HG03175 (cell line): ENCODE measurements around the gene GAB2.
A peak's percentile ranks its signal among the peaks of the same experiment; 100 is the strongest.

Experiments used
- ATAC-seq: cut with Tn5 transposase; IDR thresholded peaks from one replicate; pipeline ENCODE4 v1.9.1; 2021; ENCODE audit warnings: mild to moderate bottlenecking, moderate library complexity; ENCODE audit not compliant: unreplicated experiment

The GAB2 gene

DNA sequence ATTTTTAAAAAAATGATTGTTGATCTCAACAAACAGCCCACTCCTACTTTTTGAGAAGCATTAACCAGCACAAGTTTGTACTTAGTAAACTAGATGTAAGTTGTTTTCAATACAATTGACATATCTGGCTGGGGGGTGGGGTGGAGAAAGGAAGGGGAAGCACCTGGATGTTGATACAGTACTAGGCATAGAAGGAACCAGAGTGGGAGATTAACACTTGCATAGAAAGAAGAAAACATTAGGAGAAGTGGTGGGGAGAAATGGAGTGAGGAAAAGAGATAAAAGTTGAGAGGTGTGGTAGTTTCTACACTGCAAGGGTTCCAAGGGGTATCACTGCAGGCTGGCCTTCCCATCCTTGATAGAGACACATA lies 10.6 kb upstream of the GAB2 start:
- no peak for ATAC-seq

DNA sequence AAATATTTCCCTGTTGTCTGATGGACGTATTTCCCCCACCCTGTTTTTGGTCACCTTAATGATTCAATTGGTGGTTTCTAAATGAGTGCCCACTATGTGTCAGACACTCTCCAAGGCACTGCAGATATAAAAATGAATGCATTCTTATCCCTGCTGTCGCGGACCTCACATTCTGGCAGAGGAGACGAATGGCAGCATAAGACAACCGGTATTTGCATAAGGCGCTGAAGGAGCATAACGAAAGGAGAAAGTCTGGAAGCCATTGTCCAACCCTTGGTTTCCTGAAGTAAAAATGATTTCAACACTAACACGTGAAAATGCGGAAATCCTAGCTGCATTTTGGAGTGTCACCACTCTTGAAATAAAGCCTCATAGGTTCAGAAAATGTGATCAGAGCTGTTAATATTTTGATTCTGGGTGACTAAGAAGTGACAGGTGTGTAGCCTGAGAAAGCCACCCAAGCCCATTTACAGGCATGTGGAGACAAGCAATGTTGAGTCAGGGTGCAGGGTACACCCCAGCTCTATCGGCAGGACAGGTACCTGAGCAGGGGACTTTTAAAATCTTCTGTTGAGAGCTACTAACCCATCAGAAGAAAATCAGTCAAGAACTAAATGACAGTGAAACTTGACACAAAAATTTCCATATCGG lies 10.1 kb upstream of the GAB2 start:
- no peak for ATAC-seq

DNA sequence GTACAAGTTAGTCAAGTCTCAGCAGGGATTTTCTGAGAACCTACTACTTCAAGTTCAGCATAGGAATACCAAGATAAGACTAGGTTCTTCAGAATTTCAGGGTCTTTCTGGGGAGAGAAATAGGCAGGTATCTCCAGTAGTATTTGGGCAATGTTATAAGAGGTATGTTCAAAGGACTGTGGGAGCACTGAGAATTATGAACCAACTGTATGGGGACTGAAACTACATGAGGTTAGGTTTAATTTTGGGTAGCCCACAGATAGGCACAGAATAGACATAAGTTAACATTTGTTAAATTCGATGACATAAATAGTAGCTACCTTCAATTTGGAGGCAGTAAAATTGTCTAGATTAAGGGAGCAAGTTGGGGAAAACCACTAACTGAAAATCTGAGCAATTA lies 9.2 kb upstream of the GAB2 start:
- no peak for ATAC-seq

DNA sequence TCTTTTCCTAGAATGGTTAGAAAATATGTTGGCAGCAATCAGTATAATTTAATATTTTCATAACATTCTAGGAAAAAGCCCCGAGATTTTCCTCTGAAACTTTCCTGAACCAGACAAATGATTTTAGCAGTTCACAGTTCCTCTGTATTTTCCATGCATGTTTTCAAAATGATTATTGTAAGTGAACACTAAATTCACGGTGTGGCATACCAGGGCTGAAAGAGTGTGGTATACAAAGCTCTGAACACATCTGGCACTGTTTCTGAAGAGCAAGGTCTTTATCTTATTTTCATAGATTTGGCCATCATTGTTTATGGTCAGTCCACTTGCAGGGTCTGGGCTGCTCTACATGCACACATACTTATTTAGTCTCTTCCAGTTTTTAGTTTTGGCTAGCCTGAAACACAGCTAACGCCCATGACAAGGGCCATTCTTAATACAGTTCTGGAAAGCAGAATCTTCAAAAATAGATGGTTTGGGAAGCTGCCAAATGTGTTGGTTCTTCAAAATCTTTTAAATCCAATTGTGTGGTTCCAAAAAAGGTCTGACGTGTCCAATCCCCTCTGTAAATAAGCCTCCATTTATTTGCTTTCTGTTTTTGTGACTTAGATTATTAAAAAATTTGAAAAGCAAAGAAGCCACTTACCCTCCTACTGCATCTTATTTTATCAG lies 7.9 kb upstream of the GAB2 start:
- no peak for ATAC-seq

- peak; percentile 40 for ATAC-seq
These were observed 7.0 kb upstream of the GAB2 start for GRCh38 chr11:78424334-78425270.

DNA sequence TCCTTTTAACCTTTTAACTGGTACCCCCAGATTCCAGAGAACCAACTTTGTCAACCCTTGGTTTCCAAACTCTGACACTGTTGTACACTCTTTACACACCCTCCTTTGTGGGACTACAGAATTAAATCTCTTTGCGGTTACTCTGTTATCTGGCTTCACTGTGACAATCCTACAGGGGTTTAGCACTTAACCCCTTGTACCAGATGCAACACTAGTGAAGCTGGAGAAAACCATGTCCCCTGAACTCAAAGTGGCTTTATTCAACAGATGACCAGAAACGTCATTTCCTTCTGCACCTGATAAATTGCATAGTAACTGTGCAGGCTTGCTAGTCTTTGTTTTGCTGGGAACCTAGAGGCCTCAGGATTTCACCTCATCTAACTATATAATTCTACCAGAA lies 5.6 kb upstream of the GAB2 start:
- ATAC-seq = no peak

DNA sequence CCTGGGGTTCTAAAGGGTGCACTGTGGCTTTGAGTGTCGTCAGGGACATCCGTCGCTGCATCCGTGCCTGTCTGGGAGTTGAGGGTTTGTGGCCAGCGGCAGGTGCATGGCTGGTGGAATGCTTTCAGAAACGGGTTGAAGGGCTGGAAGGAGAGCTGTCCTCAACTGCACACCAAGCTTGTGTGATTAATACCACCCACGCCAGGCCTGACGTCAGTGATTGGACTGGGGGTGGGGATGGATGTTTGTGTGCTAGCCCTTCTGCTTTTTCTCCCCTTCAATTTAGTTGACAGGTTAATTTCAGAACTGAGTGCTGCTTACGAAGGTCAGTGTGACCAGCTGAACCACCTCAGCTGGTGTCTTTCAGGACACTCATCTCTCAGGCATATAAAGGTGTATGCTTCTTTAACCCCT lies 3.2 kb upstream of the GAB2 start:
- no peak for ATAC-seq

DNA sequence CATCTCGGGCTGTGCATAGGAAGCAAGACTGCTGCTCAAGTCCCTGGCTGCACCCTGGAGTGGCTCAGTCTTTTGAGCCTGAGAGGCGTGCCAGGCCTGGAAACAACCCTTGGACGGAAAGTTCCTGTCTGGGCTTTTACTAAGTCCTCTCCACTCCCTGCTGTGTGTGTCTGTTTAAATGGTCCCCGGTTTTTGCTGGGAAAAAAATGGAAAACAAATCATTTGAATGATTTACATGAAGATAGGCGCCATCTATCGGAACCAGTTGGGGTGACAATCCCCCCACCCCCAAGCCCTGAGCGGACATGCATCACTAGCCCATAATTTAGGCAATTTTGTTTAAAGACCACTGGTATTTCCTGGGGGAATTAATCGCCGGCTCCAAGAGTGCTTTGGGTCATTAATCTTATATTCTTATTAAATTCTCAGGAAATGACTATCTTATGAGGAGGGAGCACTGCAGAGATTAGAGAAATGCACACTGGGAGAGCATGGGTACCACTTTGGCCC lies 2.7 kb upstream of the GAB2 start:
- ATAC-seq = no peak

- ATAC-seq = no peak
These were observed 1.7 kb upstream of the GAB2 start for GRCh38 chr11:78419327-78419726.

DNA sequence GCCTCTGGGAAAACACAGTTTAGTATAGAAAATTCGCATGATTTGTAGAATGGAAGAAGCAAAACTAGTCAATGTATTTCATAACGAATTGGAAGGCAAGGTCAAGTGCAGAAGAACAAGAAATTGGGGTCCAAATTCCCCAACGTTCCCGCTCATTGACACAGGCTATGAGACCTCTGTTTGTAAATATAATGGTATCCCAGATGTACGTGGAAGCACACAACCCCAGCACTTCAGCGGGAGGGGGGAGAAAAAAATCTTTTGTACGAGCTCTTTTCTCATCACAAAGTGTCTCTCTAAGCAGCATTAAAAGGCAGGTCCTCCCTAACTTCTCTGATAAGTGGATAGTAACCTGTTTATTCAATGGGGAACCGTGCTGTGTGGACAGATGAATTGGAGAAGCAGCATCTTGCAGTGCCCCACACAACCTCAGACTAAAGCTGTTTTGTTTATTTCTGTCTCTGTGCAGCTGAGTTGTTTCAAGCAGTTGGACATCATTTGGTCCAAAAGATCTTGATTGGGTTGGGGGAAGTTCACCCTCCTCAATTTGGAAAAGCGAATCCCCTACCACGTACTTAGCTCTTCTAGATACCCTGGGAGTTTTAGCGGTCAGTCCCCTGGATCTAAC lies 1.1 kb upstream of the GAB2 start:
- ATAC-seq = no peak

DNA sequence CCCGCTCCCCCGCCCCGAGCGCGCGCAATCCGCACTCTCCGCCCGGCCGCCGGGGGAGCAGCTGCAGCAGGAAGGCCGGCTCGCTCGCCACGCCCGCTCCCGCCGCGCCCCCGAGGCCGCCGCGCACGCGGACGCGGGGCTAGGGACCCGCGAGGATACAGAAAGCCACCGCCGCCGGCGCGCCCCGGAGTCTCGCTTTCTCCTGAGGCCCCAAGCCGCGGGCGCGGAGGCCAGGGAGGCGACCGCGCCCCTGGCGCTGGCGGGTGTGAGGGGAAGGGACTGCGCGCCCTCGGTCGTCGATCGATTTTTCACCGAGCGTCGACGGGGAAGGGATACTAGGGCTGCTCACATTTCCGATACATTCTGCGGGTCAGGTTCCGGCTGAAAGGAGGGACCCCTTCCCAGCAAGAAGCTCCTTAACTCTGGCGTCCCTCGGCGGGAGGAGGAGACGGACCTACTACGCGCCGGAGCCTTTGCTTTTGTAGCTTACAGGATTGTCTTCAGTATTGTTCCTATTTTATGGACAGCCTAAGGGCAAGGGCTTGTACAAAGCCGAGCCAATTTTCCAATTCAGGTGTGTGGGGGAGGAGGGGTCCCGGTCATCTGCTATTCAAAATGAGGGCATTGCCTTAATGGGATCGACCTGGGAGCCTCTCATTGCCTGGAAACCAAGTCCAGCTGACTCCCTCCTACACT lies 416 bp upstream of the GAB2 start:
- peak; percentile 60 for ATAC-seq

DNA sequence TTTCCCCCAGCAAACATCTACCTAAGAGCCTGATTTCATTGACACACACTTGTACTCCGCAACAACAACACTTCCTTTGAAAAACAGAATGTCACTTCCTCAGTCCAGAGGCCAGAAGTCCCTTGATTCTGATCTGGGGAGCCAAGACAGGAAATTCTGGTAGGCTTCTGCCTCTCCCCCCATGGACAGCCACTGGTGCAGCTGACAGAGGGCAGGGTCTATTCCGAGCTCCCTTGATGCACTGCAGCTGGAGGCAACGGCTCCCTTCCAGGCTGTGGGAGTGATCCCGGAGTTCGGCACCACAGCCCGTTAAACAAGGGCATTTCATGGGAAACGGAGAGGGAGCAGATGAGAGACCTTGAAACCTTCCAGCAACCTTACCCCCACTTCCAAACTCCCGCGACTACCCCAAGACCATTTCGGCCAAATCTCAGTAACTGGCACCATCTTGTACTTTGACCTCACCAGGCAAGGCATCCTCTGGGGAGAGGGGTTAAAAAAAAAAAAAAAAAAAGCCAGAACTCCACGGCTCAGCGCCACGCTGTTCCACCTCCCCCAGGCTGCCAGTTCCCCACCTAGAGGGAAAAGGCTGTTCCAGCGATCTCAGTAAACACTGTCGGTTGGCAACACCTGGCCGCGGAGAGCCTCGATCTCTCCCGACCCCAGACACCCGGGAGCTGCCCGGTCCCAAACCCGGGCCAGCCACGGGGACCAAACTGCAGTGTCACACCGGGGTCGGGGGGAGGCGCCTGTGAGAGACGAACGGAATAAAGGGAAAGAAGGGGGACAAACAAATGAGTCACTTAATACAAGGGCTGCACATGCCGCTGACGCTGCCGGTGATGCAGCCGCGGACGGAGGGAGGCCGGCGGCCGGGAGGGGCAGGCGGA lies 1.1 kb downstream of the GAB2 start:
- ATAC-seq = peak; percentile 52

- ATAC-seq = no peak
These were observed 2.3 kb downstream of the GAB2 start for GRCh38 chr11:78415338-78415737.

- no peak for ATAC-seq
These were observed 3.1 kb downstream of the GAB2 start for GRCh38 chr11:78414321-78415051.

GRCh38 chr11:78408619-78409018 lies 9.0 kb downstream of the GAB2 start:
- ATAC-seq = no peak

GRCh38 chr11:78406568-78407196 lies 10.9 kb downstream of the GAB2 start:
- ATAC-seq = no peak

DNA sequence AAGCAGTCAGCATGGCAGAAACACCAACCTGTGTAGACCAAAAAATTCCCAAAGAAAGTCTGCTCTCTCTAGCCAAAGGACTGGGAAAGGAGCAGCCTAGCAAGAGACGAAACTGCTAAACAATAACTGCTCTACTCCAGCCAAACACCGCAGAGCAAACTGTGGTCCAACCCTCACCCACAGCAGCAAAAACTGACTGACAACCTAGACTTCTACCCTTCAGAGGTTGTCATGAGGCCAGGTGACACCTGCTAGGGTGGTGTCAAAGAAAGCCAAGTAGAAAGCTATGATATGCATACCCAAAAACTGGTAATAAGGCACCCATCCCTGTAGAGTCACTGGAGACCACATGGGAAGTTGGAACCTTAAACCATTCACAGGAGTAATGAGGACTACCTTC lies 11.8 kb downstream of the GAB2 start:
- ATAC-seq = no peak

- no peak for ATAC-seq
These were observed 13.8 kb downstream of the GAB2 start for GRCh38 chr11:78403781-78404180.
